ENCODE data around the gene ERN1. TPM values are rescaled to one million over a fixed set of nuclear protein-coding genes. Genes with fewer than 3 reads are reported as not detected.
A peak's percentile ranks its signal among the peaks of the same experiment; 100 is the strongest.

ERN1 gene
- total and polyA plus RNA-seq, 2 of the 13 experiments (the other 11 are each of a cell fraction or from before 2014, with no cell fraction given): 6.0 to 12.7 TPM

DNA sequence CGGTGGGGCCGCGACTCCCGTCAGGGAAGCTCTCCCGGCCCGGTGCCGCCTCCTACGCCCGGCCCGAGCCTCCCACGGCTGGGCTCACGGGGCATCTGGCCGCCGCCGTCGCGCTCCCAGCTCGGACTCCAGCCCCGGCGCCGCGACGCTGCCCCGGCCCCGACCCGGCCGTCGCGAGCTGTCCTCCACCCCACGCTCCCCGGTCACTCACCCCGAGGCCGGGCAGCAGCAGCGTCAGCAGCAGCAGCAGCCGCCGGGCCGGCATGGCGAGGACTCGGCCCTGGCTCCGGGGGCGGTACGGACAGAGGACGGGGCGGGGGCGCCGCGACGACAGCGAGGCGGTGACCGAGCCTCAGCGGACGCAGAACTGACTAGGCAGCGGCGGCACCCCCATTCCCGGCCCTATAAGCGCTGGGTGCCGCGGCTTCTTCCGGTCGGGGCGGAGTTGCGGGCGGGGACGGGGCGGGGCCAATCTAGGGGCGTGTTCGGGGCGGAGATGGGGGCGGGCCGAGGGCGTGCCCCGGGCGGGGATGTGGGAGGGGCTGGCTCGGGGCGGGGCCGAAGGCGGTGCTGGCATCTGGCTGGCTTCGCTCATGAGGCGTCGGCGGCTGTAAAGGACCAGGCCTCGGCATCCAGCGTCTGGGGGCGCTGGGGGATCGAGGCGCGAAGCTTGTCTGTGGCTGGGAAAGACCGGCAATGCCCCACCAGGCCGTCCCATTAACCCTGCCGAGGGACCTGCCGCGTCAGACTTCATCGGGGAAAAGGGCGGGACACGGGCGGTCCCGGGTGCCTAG lies at the start of gene ERN1 (continued):
- TF ChIP-seq SRF (IDR thresholded peaks at IDR 0.05; ENCODE audit: low read depth, low read length): no peak
- TF ChIP-seq ZNF616 (CRISPR knock-in tag; IDR thresholded peaks at IDR 0.05; ENCODE audit: low read depth): peak; percentile 95
- TF ChIP-seq, protein P1, sequence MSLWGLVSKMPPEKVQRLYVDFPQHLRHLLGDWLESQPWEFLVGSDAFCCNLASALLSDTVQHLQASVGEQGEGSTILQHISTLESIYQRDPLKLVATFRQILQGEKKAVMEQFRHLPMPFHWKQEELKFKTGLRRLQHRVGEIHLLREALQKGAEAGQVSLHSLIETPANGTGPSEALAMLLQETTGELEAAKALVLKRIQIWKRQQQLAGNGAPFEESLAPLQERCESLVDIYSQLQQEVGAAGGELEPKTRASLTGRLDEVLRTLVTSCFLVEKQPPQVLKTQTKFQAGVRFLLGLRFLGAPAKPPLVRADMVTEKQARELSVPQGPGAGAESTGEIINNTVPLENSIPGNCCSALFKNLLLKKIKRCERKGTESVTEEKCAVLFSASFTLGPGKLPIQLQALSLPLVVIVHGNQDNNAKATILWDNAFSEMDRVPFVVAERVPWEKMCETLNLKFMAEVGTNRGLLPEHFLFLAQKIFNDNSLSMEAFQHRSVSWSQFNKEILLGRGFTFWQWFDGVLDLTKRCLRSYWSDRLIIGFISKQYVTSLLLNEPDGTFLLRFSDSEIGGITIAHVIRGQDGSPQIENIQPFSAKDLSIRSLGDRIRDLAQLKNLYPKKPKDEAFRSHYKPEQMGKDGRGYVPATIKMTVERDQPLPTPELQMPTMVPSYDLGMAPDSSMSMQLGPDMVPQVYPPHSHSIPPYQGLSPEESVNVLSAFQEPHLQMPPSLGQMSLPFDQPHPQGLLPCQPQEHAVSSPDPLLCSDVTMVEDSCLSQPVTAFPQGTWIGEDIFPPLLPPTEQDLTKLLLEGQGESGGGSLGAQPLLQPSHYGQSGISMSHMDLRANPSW (CRISPR knock-in tag; IDR thresholded peaks at IDR 0.05; ENCODE audit: borderline replicate concordance): no peak
- TF ChIP-seq RBM39 (IDR thresholded peaks at IDR 0.05; ENCODE audit: low read depth, low read length, poor library complexity, severe bottlenecking): peak; percentile 74
- no peak for TF ChIP-seq SRSF4 (IDR thresholded peaks at IDR 0.05; ENCODE audit: low read depth, low read length, poor library complexity, severe bottlenecking)
- TF ChIP-seq ZNF775 (CRISPR knock-in tag; IDR thresholded peaks at IDR 0.05; ENCODE audit: borderline replicate concordance): no peak
- no peak for TF ChIP-seq RFX5 (IDR thresholded peaks at IDR 0.05; ENCODE audit: low read depth, low read length)
- TF ChIP-seq ATM (IDR thresholded peaks at IDR 0.05; ENCODE audit: borderline replicate concordance): no peak
- TF ChIP-seq, protein P2, sequence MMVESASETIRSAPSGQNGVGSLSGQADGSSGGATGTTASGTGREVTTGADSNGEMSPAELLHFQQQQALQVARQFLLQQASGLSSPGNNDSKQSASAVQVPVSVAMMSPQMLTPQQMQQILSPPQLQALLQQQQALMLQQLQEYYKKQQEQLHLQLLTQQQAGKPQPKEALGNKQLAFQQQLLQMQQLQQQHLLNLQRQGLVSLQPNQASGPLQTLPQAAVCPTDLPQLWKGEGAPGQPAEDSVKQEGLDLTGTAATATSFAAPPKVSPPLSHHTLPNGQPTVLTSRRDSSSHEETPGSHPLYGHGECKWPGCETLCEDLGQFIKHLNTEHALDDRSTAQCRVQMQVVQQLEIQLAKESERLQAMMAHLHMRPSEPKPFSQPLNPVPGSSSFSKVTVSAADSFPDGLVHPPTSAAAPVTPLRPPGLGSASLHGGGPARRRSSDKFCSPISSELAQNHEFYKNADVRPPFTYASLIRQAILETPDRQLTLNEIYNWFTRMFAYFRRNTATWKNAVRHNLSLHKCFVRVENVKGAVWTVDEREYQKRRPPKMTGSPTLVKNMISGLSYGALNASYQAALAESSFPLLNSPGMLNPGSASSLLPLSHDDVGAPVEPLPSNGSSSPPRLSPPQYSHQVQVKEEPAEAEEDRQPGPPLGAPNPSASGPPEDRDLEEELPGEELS (CRISPR knock-in tag; IDR thresholded peaks at IDR 0.05): peak; percentile 6; the same call in 1 of the 2 replicates
- no peak for TF ChIP-seq MAFK (conservative IDR thresholded peaks at IDR 0.05 in 1 of 2, IDR thresholded peaks at IDR 0.05 in 1 of 2; ENCODE audit: low read length in 2 of 2)
- TF ChIP-seq GATA4 (IDR thresholded peaks at IDR 0.05; ENCODE audit: borderline replicate concordance, low read depth): peak; percentile 81; the same call in 1 of the 2 replicates
- TF ChIP-seq, protein P3, sequence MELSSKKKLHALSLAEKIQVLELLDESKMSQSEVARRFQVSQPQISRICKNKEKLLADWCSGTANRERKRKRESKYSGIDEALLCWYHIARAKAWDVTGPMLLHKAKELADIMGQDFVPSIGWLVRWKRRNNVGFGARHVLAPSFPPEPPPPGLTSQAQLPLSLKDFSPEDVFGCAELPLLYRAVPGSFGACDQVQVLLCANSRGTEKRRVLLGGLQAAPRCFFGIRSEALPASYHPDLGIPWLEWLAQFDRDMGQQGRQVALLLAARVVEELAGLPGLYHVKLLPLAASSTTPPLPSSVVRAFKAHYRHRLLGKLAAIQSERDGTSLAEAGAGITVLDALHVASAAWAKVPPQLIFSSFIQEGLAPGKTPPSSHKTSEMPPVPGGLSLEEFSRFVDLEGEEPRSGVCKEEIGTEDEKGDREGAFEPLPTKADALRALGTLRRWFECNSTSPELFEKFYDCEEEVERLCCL (CRISPR knock-in tag; IDR thresholded peaks at IDR 0.05; ENCODE audit: borderline replicate concordance): no peak; the same call in 1 of the 2 replicates
- peak; percentile 50 for TF ChIP-seq TEAD3 (CRISPR knock-in tag; optimal IDR thresholded peaks at IDR 0.05; ENCODE audit: borderline replicate concordance)
- TF ChIP-seq ZBTB3 (CRISPR knock-in tag; IDR thresholded peaks at IDR 0.05; ENCODE audit: borderline replicate concordance, low read depth): no peak
- TF ChIP-seq ZNF777 (CRISPR knock-in tag; IDR thresholded peaks at IDR 0.05): peak; percentile 96
- peak; percentile 75; the same call in 1 of the 2 replicates for TF ChIP-seq ZNF619 (CRISPR knock-in tag; IDR thresholded peaks at IDR 0.05)
- TF ChIP-seq, protein P4, sequence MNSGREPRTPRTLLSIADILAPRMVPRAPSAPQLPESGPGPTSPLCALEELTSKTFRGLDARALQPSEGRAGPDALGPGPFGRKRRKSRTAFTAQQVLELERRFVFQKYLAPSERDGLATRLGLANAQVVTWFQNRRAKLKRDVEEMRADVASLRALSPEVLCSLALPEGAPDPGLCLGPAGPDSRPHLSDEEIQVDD (CRISPR knock-in tag; IDR thresholded peaks at IDR 0.05; ENCODE audit: borderline replicate concordance): no peak; the same call in 1 of the 2 replicates
- peak; percentile 93 for TF ChIP-seq HES4 (CRISPR knock-in tag; IDR thresholded peaks at IDR 0.05; ENCODE audit: borderline replicate concordance)
- TF ChIP-seq, protein P5, sequence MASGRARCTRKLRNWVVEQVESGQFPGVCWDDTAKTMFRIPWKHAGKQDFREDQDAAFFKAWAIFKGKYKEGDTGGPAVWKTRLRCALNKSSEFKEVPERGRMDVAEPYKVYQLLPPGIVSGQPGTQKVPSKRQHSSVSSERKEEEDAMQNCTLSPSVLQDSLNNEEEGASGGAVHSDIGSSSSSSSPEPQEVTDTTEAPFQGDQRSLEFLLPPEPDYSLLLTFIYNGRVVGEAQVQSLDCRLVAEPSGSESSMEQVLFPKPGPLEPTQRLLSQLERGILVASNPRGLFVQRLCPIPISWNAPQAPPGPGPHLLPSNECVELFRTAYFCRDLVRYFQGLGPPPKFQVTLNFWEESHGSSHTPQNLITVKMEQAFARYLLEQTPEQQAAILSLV (CRISPR knock-in tag; IDR thresholded peaks at IDR 0.05; ENCODE audit: borderline replicate concordance): peak; percentile 83; the same call in 1 of the 2 replicates
- TF ChIP-seq JUND (CRISPR knock-in tag; IDR thresholded peaks at IDR 0.05): no peak

Measured in HepG2 (cell line).